ENCODE results near the gene RPS6KA5. TPM values are rescaled to one million over a fixed set of nuclear protein-coding genes. Genes with fewer than 3 reads are reported as not detected.

The RPS6KA5 gene
- total and polyA plus RNA-seq, 9 of the 15 experiments (the other 6 are each of a cell fraction or from before 2014, with no cell fraction given) = 0.88 to 7.7 (median 4.7) TPM

DNA sequence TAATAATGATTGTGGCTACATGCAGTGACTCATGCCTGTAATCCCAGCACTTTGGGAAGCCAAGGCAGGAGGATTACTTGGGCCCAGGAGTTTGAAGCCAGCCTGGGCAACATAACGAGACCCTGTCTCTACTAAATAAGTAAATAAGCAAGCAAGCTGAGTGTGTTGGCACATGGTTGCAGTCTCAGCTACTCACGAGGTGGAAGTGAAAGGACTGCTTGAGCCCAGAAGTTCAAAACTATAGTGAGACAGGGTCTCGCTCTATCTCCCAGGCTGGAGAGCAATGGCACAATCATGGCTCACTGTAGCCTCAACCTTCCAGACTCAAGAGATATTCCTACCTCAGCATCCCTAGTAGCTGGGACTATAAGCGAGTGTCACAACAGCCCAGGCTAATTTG lies 64.7 kb downstream of the RPS6KA5 start:
- Histone ChIP-seq H3K9ac (ENCODE audit: insufficient read depth in 1 of 2, low read depth in 2 of 2, low read length in 2 of 2) (no peak overlapping the region), H3K4me2 (ENCODE audit: insufficient read depth, low read length) (no peak overlapping the region), H3K27me3 (ENCODE audit: control insufficient read depth in 2 of 2, insufficient read depth in 2 of 2, low read length in 2 of 2) (no peaks in the 10 kb centered on the region), H3K36me3 (ENCODE audit: control insufficient read depth, insufficient read depth, low read length) (no peaks in the 10 kb centered on the region), H4K20me1 (replicated peaks; ENCODE audit: control insufficient read depth, insufficient read depth, low read length) (no peaks in the 10 kb centered on the region), H2AFZ (ENCODE audit: low read depth, low read length) (no peak overlapping the region), H3K27ac (ENCODE audit: extremely low read depth, low read depth, low read length) (no peak overlapping the region), H3K4me1 (replicated peaks in 1 of 2; ENCODE audit: control insufficient read depth in 2 of 2, insufficient read depth in 2 of 2, low read length in 2 of 2) (no peaks in the 10 kb centered on the region; a peak in 2 of 5 replicates), H3K79me2 (ENCODE audit: control insufficient read depth, insufficient read depth, low read length) (no peaks in the 10 kb centered on the region), H3K4me3 (no peak overlapping the region), H3K9me1 (ENCODE audit: control insufficient read depth, insufficient read depth, low read length) (no peaks in the 10 kb centered on the region), H3K9me3 (replicated peaks; ENCODE audit: control insufficient read depth, insufficient read depth, low read depth, low read length) (no peaks in the 10 kb centered on the region)
- FAIRE-seq = no peak
- 90% methylated on average over 4 of the region's 4 CpGs for WGBS (ENCODE audit: insufficient coverage, low coverage, missing lambda C conversion rate)
- no peak for ATAC-seq
- ChIA-PET CTCF (ENCODE audit: low intra/inter-chr PET ratio) (no interaction called here), POLR2A (no interaction called here)
- intact Hi-C loops (cut with micrococcal nuclease) = no loop called here
- in situ Hi-C loops (cut with MboI) = no loop called here
- no TSS peak for BruUV-seq (replicated peaks)
- no peak for DNase-seq (ENCODE audit: extremely low read depth in 1 of 4, low spot score in 3 of 4)
- no peak for TF ChIP-seq BHLHE40 (IDR thresholded peaks at IDR 0.05; ENCODE audit: low read length)
- no peak for TF ChIP-seq TEAD2 (tag; IDR thresholded peaks at IDR 0.05)
- TF ChIP-seq CHCHD3 (CRISPR knock-in tag; IDR thresholded peaks at IDR 0.05) = no peak
- TF ChIP-seq ZSCAN32 (CRISPR knock-in tag; IDR thresholded peaks at IDR 0.05) = no peak
- no peak for TF ChIP-seq ZNF217 (CRISPR knock-in tag; IDR thresholded peaks at IDR 0.05)
- TF ChIP-seq, protein P1, sequence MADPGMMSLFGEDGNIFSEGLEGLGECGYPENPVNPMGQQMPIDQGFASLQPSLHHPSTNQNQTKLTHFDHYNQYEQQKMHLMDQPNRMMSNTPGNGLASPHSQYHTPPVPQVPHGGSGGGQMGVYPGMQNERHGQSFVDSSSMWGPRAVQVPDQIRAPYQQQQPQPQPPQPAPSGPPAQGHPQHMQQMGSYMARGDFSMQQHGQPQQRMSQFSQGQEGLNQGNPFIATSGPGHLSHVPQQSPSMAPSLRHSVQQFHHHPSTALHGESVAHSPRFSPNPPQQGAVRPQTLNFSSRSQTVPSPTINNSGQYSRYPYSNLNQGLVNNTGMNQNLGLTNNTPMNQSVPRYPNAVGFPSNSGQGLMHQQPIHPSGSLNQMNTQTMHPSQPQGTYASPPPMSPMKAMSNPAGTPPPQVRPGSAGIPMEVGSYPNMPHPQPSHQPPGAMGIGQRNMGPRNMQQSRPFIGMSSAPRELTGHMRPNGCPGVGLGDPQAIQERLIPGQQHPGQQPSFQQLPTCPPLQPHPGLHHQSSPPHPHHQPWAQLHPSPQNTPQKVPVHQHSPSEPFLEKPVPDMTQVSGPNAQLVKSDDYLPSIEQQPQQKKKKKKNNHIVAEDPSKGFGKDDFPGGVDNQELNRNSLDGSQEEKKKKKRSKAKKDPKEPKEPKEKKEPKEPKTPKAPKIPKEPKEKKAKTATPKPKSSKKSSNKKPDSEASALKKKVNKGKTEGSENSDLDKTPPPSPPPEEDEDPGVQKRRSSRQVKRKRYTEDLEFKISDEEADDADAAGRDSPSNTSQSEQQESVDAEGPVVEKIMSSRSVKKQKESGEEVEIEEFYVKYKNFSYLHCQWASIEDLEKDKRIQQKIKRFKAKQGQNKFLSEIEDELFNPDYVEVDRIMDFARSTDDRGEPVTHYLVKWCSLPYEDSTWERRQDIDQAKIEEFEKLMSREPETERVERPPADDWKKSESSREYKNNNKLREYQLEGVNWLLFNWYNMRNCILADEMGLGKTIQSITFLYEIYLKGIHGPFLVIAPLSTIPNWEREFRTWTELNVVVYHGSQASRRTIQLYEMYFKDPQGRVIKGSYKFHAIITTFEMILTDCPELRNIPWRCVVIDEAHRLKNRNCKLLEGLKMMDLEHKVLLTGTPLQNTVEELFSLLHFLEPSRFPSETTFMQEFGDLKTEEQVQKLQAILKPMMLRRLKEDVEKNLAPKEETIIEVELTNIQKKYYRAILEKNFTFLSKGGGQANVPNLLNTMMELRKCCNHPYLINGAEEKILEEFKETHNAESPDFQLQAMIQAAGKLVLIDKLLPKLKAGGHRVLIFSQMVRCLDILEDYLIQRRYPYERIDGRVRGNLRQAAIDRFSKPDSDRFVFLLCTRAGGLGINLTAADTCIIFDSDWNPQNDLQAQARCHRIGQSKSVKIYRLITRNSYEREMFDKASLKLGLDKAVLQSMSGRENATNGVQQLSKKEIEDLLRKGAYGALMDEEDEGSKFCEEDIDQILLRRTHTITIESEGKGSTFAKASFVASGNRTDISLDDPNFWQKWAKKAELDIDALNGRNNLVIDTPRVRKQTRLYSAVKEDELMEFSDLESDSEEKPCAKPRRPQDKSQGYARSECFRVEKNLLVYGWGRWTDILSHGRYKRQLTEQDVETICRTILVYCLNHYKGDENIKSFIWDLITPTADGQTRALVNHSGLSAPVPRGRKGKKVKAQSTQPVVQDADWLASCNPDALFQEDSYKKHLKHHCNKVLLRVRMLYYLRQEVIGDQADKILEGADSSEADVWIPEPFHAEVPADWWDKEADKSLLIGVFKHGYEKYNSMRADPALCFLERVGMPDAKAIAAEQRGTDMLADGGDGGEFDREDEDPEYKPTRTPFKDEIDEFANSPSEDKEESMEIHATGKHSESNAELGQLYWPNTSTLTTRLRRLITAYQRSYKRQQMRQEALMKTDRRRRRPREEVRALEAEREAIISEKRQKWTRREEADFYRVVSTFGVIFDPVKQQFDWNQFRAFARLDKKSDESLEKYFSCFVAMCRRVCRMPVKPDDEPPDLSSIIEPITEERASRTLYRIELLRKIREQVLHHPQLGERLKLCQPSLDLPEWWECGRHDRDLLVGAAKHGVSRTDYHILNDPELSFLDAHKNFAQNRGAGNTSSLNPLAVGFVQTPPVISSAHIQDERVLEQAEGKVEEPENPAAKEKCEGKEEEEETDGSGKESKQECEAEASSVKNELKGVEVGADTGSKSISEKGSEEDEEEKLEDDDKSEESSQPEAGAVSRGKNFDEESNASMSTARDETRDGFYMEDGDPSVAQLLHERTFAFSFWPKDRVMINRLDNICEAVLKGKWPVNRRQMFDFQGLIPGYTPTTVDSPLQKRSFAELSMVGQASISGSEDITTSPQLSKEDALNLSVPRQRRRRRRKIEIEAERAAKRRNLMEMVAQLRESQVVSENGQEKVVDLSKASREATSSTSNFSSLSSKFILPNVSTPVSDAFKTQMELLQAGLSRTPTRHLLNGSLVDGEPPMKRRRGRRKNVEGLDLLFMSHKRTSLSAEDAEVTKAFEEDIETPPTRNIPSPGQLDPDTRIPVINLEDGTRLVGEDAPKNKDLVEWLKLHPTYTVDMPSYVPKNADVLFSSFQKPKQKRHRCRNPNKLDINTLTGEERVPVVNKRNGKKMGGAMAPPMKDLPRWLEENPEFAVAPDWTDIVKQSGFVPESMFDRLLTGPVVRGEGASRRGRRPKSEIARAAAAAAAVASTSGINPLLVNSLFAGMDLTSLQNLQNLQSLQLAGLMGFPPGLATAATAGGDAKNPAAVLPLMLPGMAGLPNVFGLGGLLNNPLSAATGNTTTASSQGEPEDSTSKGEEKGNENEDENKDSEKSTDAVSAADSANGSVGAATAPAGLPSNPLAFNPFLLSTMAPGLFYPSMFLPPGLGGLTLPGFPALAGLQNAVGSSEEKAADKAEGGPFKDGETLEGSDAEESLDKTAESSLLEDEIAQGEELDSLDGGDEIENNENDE (IDR thresholded peaks at IDR 0.05; ENCODE audit: low read depth, low read length) = no peak
- TF ChIP-seq FIP1L1 (IDR thresholded peaks at IDR 0.05; ENCODE audit: low read depth, low read length, poor library complexity, severe bottlenecking) = no peak
- no peak for TF ChIP-seq SETDB1 (IDR thresholded peaks at IDR 0.05; ENCODE audit: low read length)
- no peak for TF ChIP-seq HDAC1 (IDR thresholded peaks at IDR 0.05)
- TF ChIP-seq PRMT5 (CRISPR knock-in tag; IDR thresholded peaks at IDR 0.05) = no peak
- no peak for TF ChIP-seq WHSC1 (IDR thresholded peaks at IDR 0.05; ENCODE audit: low read length)
- TF ChIP-seq, protein P2, sequence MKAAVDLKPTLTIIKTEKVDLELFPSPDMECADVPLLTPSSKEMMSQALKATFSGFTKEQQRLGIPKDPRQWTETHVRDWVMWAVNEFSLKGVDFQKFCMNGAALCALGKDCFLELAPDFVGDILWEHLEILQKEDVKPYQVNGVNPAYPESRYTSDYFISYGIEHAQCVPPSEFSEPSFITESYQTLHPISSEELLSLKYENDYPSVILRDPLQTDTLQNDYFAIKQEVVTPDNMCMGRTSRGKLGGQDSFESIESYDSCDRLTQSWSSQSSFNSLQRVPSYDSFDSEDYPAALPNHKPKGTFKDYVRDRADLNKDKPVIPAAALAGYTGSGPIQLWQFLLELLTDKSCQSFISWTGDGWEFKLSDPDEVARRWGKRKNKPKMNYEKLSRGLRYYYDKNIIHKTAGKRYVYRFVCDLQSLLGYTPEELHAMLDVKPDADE (conservative IDR thresholded peaks at IDR 0.05; ENCODE audit: control insufficient read depth, low read depth, low read length) = no peak
- no peak for TF ChIP-seq HMG20B (CRISPR knock-in tag; IDR thresholded peaks at IDR 0.05)
